Adipocyte (in vitro differentiated cells): ENCODE data around the gene MEGF6.

ENCODE experiments used
- DNase-seq: peaks from one replicate; pipeline ENCODE4 v3.0.0-alpha.2; 2015; ENCODE audit warnings: low read depth
- H3K27me3 ChIP-seq: replicated peaks from 2 replicates; pipeline ENCODE4 v1.7.0; 2013; ENCODE audit warnings: mild to moderate bottlenecking, low read length, moderate library complexity; ENCODE audit not compliant: control insufficient read depth, insufficient read depth
- H3K36me3 ChIP-seq: 2 replicates; pipeline ENCODE4 v1.7.0; 2013; ENCODE audit warnings: low read length, mild to moderate bottlenecking, moderate library complexity; ENCODE audit not compliant: control insufficient read depth, insufficient read depth, severe bottlenecking
- H3K4me1 ChIP-seq: 2 replicates; pipeline ENCODE4 v1.7.0; 2013; ENCODE audit warnings: mild to moderate bottlenecking, low read length, moderate library complexity; ENCODE audit not compliant: control insufficient read depth, insufficient read depth
- H3K4me3 ChIP-seq: 2 replicates; pipeline ENCODE4 v1.7.0; 2013; ENCODE audit warnings: mild to moderate bottlenecking, low read length, moderate library complexity
- H3K9ac ChIP-seq: 2 replicates; pipeline ENCODE4 v1.7.0; 2013; ENCODE audit warnings: mild to moderate bottlenecking, low read length, moderate library complexity
- H3K9me3 ChIP-seq: 2 replicates; pipeline ENCODE4 v1.7.0; 2013; ENCODE audit warnings: mild to moderate bottlenecking, low read length, moderate library complexity; ENCODE audit not compliant: control insufficient read depth

Gene MEGF6

DNA sequence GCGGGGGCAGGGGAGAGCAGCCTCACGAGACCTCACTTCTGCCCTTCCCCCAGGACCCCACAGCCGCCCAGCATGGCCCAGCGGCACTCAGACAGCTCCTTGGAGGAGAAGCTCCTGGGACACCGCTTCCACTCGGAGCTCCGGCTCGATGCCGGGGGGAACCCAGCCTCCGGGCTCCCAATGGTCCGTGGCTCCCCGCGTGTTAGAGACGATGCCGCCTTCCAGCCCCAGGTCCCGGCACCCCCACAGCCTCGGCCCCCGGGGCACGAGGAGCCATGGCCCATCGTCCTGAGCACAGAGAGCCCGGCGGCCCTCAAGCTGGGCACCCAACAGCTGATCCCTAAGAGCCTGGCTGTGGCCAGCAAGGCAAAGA lies 148.3 kb downstream of the MEGF6 start:
- DNase-seq, result no peak
- H3K9me3 ChIP-seq, result no peaks in the 10 kb centered on the region
- H3K36me3 ChIP-seq, result no peaks in the 10 kb centered on the region
- peaks cover 5% of the 10 kb centered on the region for H3K4me1 ChIP-seq
- H3K27me3 ChIP-seq, result peaks cover 41% of the 10 kb centered on the region
- no peak overlapping the region for H3K9ac ChIP-seq
- no peak overlapping the region for H3K4me3 ChIP-seq

- no peaks in the 10 kb centered on the region for H3K36me3 ChIP-seq
- H3K4me1 ChIP-seq, result peaks cover 5% of the 10 kb centered on the region
- no peak overlapping the region for H3K4me3 ChIP-seq
- no peak for DNase-seq
- no peak overlapping the region for H3K9ac ChIP-seq
- H3K27me3 ChIP-seq, result peaks cover 43% of the 10 kb centered on the region
- H3K9me3 ChIP-seq, result no peaks in the 10 kb centered on the region
Observed at GRCh38 chr1:3462356-3463012, 148.8 kb downstream of the MEGF6 start.

GRCh38 chr1:3461934-3462275 lies 149.4 kb downstream of the MEGF6 start:
- Histone ChIP-seq H3K9me3 (no peaks in the 10 kb centered on the region), H3K27me3 (peaks cover 43% of the 10 kb centered on the region), H3K36me3 (no peaks in the 10 kb centered on the region), H3K9ac (no peak overlapping the region), H3K4me3 (no peak overlapping the region), H3K4me1 (peaks cover 5% of the 10 kb centered on the region)
- DNase-seq, result no peak

GRCh38 chr1:3461238-3461933 lies 149.9 kb downstream of the MEGF6 start:
- H3K4me1 ChIP-seq, result peaks cover 5% of the 10 kb centered on the region
- no peak overlapping the region for H3K4me3 ChIP-seq
- no peaks in the 10 kb centered on the region for H3K9me3 ChIP-seq
- H3K27me3 ChIP-seq, result peaks cover 45% of the 10 kb centered on the region
- no peak for DNase-seq
- no peak overlapping the region for H3K9ac ChIP-seq
- no peaks in the 10 kb centered on the region for H3K36me3 ChIP-seq

DNA sequence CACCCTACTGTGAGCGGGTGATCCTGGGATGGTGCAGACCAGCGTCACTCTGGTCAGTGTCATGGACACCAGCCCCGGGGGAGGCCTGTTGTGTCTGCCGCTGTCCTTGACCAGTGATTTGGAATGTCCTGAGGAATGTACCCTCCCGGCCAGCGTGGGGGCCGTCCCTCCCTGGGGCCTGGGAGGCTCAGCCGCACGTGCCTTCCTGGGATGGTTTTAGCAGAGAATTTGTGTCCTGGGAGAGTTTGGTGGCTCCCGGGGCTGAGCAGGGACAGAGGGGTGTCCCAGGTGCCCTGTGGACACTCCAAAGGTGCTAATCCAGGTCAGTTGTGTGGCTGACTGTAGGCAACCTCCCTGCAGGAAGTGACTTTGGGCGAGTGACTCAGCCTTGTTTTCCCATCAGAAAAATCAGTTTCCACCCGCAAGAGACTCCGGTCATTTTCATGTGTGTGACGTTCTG lies 150.6 kb downstream of the MEGF6 start:
- Histone ChIP-seq H3K36me3 (no peaks in the 10 kb centered on the region), H3K27me3 (peaks cover 46% of the 10 kb centered on the region), H3K9ac (no peak overlapping the region), H3K4me1 (peaks cover 5% of the 10 kb centered on the region), H3K4me3 (no peak overlapping the region), H3K9me3 (no peaks in the 10 kb centered on the region)
- DNase-seq, result no peak

GRCh38 chr1:3459940-3460671 lies 151.2 kb downstream of the MEGF6 start:
- H3K9ac ChIP-seq, result no peak overlapping the region
- H3K9me3 ChIP-seq, result no peaks in the 10 kb centered on the region
- peaks cover 49% of the 10 kb centered on the region for H3K27me3 ChIP-seq
- no peak for DNase-seq
- H3K4me3 ChIP-seq, result no peak overlapping the region
- H3K36me3 ChIP-seq, result no peaks in the 10 kb centered on the region
- H3K4me1 ChIP-seq, result peaks cover 5% of the 10 kb centered on the region

DNA sequence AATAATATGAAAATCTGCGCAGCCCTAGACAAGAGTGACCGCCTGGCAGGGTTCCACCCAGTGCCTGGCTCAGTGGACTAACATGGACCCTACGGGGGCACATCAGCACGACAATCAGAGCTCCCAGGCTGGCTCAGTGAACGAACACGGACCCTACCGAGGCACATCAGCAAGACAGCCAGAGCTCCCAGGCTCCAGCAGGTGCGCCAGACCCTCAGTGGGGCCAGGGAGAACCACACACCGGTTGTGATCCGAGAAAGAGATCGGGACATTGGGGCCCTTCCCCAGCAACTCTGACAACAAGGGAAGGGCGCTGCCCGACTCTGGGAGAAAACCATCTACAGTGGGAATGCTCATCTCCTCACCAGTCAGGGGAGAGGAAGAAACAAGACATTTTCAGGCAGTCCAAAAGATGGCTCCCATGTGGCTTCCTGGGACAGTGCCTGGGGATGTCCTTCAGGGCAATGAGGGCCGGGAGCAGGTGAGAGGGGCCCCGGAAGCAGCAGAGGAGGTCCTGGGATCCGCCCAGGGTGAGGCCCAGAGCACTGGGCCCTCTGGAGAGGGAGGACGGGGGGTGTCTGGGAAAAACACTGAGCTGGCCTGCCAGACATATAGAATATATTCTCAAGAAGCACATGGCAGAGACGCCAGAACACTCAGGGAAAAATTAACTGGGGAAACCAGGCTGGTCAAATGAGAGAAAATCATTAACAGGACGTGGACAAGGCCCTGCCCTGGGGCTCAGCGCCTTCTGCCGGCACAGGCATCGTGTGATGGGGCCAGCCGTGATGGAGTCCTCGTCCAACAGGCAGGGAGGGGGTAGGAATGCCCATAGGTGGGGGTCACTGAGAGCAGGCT lies 152.0 kb downstream of the MEGF6 start:
- no peak overlapping the region for H3K4me3 ChIP-seq
- DNase-seq, result no peak
- peaks cover 49% of the 10 kb centered on the region for H3K27me3 ChIP-seq
- no peaks in the 10 kb centered on the region for H3K9me3 ChIP-seq
- no peaks in the 10 kb centered on the region for H3K36me3 ChIP-seq
- H3K9ac ChIP-seq, result no peak overlapping the region
- H3K4me1 ChIP-seq, result peaks cover 5% of the 10 kb centered on the region

GRCh38 chr1:3457910-3458883 lies 153.1 kb downstream of the MEGF6 start:
- Histone ChIP-seq H3K9ac (no peak overlapping the region), H3K9me3 (no peaks in the 10 kb centered on the region), H3K4me1 (peaks cover 5% of the 10 kb centered on the region), H3K4me3 (no peak overlapping the region), H3K27me3 (peaks cover 50% of the 10 kb centered on the region), H3K36me3 (no peaks in the 10 kb centered on the region)
- no peak for DNase-seq

GRCh38 chr1:3456964-3457909 lies 154.1 kb downstream of the MEGF6 start:
- DNase-seq, result no peak
- H3K9ac ChIP-seq, result no peak overlapping the region

More at GRCh38 chr1:3456964-3457909, 154.1 kb downstream of the MEGF6 start:
- Histone ChIP-seq H3K9me3 (no peaks in the 10 kb centered on the region), H3K27me3 (peaks cover 57% of the 10 kb centered on the region), H3K4me3 (no peak overlapping the region), H3K36me3 (no peaks in the 10 kb centered on the region), H3K4me1 (peaks cover 5% of the 10 kb centered on the region)
